GM18517 (cell line): Measurements from ENCODE around the gene CHPT1.

Source experiments
- ATAC-seq: cut with Tn5 transposase; IDR thresholded peaks from one replicate; pipeline ENCODE4 v1.9.1; 2021; ENCODE audit warnings: mild to moderate bottlenecking, moderate library complexity; ENCODE audit not compliant: unreplicated experiment

The CHPT1 gene

DNA sequence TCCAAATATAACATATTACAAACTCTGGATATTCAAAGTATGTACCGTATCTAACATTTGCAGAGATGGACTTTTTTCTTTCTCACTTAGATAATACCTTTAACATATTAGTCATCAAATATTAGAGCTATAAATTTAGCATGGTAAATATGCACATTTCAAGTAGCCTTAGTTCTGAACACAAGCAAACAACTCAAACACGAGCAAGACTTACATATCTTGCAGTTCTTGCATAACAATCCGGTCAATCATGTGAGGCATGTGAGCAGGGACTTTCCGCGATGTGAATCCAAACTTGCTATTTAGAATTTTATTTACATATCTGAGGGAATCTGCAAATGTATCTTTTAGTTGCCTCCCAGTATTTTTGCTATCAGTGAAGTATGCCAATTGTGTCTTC lies 63.9 kb downstream of the CHPT1 start:
- ATAC-seq, result no peak

DNA sequence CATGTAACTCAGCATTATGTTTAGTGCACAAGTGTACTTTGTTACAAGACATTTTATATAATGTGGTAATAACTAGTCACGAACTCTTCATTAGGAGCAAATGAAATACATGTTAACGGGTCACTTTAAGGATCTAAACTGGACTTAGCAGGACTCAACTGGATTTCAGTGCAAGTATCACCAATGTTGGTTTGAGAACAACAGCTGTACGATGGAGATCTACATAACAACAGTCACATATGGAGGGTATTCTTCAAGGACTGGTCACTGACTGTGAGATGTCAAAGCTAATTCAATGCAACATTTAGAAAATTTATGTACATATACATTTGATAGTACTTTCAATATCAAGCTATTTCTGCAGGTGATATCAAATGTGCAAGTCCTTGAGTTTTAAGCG lies 64.3 kb downstream of the CHPT1 start:
- ATAC-seq, result no peak

DNA sequence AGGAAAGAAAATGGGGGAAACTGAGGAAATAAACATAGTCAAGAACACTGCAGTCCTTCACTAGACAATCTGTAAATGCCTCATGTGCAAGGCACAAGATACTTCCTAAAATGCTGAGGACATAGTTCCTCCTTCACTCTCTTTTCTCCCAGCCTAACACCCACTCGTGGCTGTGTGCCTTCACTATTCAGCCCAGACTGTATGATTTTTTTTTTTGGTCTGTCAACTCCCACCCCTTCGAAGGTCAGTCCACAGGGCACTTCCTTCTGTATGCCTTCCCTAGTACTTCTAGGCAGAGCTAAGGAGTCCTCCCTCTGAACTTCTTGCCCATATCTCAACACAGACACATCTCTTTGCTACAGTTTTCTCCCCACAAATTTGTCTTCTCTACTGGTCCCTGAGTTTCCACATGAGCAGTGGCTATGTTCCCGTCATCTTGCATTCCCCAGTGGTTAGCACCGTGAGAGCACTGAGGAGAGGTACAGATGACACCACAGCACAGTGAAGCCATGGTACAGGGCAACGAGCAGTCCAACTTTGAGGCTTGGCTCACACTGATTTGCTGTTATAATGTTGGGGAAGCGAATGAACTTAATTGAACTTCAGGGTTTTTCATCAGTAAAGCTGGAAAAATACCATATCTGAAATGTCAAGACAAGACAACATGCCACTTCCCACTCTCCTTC lies 65.9 kb downstream of the CHPT1 start:
- no peak for ATAC-seq

DNA sequence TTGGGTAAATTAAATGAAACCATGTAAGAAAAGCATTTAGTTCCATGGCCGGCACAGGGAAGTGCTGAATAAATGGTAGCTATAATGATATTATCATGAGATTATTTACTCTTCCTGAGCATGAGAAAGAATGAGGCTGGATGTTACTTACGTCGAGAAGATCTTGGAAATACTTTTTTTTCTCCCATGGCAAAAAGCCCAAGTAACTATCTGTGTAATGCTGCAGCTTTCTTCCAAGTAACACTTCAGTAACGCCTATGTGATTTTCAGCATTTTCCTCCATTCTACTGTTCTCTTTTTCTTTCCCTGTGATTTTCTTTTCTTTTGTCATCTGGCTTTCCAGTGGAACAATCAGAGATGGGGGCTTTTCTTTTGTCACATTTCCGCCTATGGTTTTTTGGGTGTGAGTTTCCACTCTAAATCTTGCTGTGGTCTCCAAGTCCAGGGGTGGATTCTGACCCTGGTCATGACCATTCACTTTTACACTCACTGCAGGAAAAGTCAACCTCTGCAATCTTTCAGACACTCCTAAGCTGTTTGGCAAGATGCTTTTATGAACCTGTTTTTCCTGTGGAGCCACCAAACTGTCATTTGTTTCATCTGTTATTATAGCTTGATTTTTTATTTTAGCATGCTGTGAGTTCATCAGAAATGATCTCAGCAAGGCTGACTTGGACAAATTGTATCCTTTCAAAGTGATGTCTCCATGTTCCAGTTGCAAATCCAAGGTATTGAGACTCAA lies 66.8 kb downstream of the CHPT1 start:
- no peak for ATAC-seq

DNA sequence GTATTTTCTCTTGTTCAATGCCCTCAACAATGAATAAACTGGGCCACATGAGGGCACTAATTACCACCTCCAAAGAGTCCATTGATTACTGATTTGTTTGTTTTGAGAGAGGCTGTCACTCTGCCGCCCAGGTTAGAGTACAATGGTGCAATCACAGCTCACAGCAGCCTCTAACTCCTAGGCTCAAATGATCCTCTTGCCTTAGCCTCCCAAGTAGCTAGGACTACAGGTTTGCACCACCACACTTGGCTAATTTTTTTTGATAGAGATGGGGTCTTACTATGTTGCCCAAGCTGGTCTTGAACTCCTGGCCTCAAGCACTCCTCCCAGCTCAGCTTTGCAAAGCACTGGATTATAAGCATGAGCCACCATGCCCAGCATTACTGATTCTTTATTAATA lies 70.1 kb downstream of the CHPT1 start:
- no peak for ATAC-seq

DNA sequence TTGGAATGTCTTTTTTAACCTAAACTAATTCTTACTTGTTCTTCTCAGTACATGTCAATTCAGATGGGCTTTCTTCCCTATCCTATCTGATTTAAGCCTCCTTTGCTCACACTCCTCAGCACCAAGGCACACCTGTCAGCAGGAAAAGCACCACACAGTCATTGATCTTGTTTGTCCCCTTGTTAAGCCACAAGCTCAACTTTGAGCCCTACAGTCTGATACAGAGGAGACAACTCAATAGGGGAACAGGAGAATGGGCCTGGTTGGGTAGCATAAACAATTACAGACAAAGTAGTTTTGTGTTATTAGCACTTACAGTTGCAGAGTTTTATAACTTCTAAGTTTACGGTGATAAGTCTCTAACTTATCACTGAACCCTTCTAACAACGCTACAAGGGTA lies 71.3 kb downstream of the CHPT1 start:
- ATAC-seq, result no peak

DNA sequence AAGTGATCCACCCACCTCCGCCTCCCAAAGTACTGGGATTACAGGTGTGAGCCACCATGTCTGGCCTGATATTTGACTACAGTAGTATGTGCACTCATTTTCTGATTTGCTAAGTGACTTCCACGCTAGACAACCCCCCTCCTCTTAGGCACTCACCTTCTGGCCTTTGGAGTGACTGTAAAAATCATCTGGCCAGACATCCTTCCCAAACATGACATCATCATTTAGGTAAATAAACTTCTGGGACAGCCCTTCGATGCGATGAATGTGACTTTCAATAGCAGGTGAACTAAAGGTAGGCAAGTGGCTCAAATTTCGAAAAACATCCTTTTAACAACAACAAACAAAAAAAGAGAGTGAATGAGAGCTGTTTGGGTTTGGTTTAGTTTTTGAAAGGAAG lies 72.4 kb downstream of the CHPT1 start:
- ATAC-seq, result no peak

DNA sequence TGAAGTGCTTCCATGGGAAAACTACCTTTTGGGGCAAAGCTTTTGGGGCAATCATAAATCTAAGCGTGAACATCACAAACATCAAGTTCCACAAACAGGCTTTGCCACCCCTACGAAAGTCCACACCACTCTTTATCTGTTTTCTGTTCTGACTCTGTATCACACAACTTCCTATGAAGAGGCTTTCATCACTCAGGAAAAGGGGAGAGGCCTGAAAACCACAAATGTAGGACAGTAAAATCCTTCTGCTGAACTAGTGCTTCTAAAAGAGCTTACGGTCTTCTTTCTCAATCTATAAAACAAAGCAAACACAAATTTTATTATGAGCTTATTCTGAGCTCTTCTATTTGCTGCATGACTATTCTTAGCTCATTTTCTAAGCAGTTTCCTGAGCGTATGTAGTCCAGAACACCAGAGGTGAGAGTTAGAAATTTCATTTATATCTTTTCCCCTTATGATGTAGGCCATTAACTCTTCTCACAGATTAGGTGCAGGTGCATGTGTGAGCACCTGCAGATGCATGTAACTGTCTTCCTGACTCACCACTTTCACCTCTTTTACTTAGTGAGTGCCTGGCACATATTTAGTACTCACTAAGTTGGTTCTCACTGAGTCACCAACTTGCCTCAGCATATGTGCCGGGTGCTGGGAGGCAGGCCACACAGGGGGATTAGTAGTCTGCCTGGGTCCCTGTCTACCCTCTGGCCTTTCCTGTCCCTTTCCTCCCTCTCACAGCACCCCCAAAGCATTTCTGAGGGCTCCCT lies 74.8 kb downstream of the CHPT1 start:
- no peak for ATAC-seq

DNA sequence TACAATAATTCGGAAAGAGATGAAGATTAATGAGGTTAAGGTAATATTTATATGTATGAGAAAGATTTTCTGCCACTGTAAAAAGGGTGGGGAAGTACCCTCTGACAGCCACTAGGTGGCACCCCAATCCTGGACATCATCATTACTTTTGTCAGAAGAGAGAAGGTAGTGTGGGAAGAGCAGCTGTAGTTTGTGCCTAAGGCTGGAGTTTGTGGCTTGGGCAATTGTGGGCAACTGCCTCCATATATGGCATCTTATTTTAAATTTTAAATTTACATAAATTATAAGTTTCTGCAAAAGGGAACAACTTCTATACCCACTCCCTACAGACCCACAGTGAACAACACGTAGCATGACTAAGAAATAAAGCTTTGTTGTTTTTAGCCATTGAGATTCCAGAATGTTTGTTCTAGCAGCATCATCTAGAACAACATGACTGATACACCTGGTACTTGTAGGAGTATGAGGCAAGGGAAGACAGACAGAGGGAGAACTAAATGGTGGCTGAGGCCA lies 76.3 kb downstream of the CHPT1 start:
- peak; percentile 88 for ATAC-seq

DNA sequence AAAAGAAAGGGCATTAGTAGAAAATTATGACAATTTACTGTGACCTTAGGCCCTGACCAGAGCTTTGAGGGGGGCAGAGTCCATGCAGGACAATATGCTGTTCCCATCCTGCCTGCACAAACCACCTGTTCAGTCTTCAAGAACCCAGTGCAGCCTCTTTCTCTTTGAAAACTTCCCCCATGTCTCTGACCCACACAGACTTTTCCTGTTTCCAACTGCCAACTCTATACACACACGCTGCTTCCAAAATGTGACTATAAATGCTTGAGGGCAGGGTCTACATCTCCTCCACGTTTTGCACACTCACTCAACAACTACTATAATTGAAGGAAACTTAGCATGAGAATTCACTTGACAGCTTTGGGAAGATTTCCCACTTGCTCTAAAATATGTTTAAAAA lies 78.4 kb downstream of the CHPT1 start:
- no peak for ATAC-seq

DNA sequence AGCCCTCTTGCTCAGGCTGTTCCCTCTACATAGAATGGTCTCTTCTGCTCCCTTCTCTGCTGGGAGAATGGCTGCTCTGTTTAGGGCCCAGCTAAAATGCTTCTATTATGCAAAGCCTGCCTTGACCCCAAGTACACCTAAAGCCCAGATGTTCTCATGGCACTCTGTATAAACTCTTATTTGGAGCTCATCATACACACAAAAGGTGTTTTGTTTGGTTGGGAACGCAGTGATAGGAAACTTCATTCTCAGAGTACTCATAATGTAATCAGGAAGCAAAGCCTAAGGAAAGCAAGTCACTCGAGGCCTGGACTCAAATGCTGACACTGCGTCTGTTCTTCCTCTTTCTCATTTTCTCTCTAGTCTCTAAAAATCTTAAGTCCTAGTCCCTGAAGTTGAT lies 80.0 kb downstream of the CHPT1 start:
- ATAC-seq, result no peak

DNA sequence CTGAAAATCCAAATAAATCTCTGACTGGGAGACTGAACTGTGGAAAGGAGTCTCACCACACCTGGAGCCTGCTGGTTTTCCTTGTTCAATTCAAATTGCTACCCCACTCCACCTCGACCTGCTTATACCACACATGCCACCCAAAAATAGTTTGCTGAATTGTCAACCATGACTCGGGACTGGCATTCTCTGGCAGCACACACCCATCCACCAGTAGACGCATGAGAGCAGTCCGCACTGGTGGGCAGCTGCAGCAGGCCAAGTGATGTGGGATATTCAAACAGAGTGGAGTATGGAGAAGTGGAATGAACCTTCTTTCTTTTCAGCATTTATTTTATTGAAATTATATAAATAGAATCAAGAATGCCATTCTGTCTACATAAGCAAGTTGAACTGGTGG lies 80.5 kb downstream of the CHPT1 start:
- ATAC-seq, result no peak
